ENCODE results near the gene TTC12. TPM values are rescaled to one million over a fixed set of nuclear protein-coding genes. Genes with fewer than 3 reads are reported as not detected.

The TTC12 gene
- total and polyA plus RNA-seq, 9 of the 15 experiments (the other 6 are each of a cell fraction or from before 2014, with no cell fraction given): 5.1 to 19.9 (median 13.4) TPM

GRCh38 chr11:113331441-113331840 is 17.1 kb downstream of the TTC12 start:
- in situ Hi-C loops (cut with MboI) (no loop called here), intact Hi-C loops (cut with micrococcal nuclease) (no loop called here)
- H3K4me1 ChIP-seq (replicated peaks in 1 of 2; ENCODE audit: control insufficient read depth in 2 of 2, insufficient read depth in 2 of 2, low read length in 2 of 2): no peaks in the 10 kb centered on the region
- WGBS (ENCODE audit: insufficient coverage, low coverage, missing lambda C conversion rate): 42% methylated on average over 5 of the region's 5 CpGs
- no TSS peak for BruUV-seq (replicated peaks)
- no peaks in the 10 kb centered on the region for H3K9me1 ChIP-seq (ENCODE audit: control insufficient read depth, insufficient read depth, low read length)
- H3K4me2 ChIP-seq (ENCODE audit: insufficient read depth, low read length): no peak overlapping the region
- no peaks in the 10 kb centered on the region for H3K9me3 ChIP-seq (replicated peaks; ENCODE audit: control insufficient read depth, insufficient read depth, low read depth, low read length)
- no peaks in the 10 kb centered on the region for H3K36me3 ChIP-seq (ENCODE audit: control insufficient read depth, insufficient read depth, low read length)
- no peak overlapping the region for H3K9ac ChIP-seq (ENCODE audit: insufficient read depth in 1 of 2, low read depth in 2 of 2, low read length in 2 of 2)
- no peak for DNase-seq (ENCODE audit: extremely low read depth in 1 of 4, low spot score in 3 of 4)
- H3K4me3 ChIP-seq: no peak overlapping the region
- no peak for FAIRE-seq
- no peak overlapping the region for H3K27ac ChIP-seq (ENCODE audit: extremely low read depth, low read depth, low read length)
- ChIA-PET POLR2A (no interaction called here), CTCF (ENCODE audit: low intra/inter-chr PET ratio) (no interaction called here)
- no peaks in the 10 kb centered on the region for H3K79me2 ChIP-seq (ENCODE audit: control insufficient read depth, insufficient read depth, low read length)
- H3K27me3 ChIP-seq (ENCODE audit: control insufficient read depth in 2 of 2, insufficient read depth in 2 of 2, low read length in 2 of 2): no peaks in the 10 kb centered on the region
- no peak overlapping the region for H2AFZ ChIP-seq (ENCODE audit: low read depth, low read length)
- H4K20me1 ChIP-seq (replicated peaks; ENCODE audit: control insufficient read depth, insufficient read depth, low read length): no peaks in the 10 kb centered on the region
- TF ChIP-seq NFATC3 (IDR thresholded peaks at IDR 0.05) (no peak), ATF3 (IDR thresholded peaks at IDR 0.05) (no peak), ATF3 (CRISPR knock-in tag; conservative IDR thresholded peaks at IDR 0.05) (no peak), MAFF (IDR thresholded peaks at IDR 0.05; ENCODE audit: low read length) (no peak), PYGO2 (tag; IDR thresholded peaks at IDR 0.05) (no peak), ZBTB7A (IDR thresholded peaks at IDR 0.05; ENCODE audit: borderline replicate concordance, control insufficient read depth, low read depth, low read length) (no peak), ZNF699 (CRISPR knock-in tag; IDR thresholded peaks at IDR 0.05; ENCODE audit: insufficient replicate concordance) (no peak), ZNF436 (CRISPR knock-in tag; IDR thresholded peaks at IDR 0.05) (no peak), ELF2 (CRISPR knock-in tag; IDR thresholded peaks at IDR 0.05) (no peak), ZNF696 (CRISPR knock-in tag; conservative IDR thresholded peaks at IDR 0.05) (no peak), NR0B1 (IDR thresholded peaks at IDR 0.05; ENCODE audit: partially characterized antibody) (no peak), BCOR (IDR thresholded peaks at IDR 0.05) (no peak)
- TF ChIP-seq, protein P1, sequence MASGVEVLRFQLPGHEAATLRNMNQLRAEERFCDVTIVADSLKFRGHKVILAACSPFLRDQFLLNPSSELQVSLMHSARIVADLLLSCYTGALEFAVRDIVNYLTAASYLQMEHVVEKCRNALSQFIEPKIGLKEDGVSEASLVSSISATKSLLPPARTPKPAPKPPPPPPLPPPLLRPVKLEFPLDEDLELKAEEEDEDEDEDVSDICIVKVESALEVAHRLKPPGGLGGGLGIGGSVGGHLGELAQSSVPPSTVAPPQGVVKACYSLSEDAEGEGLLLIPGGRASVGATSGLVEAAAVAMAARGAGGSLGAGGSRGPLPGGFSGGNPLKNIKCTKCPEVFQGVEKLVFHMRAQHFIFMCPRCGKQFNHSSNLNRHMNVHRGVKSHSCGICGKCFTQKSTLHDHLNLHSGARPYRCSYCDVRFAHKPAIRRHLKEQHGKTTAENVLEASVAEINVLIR (CRISPR knock-in tag; IDR thresholded peaks at IDR 0.05): no peak
- ATAC-seq: no peak
